ENCODE measurements around the gene LGALS7. TPM values are rescaled to one million over a fixed set of nuclear protein-coding genes. Genes with fewer than 3 reads are reported as not detected.

Gene LGALS7
- total RNA-seq, 4 donors from 2014 or later, result not detected

GRCh38 chr19:38721496-38721895 lies 51.8 kb downstream of the LGALS7 start:
- WGBS, result 94% methylated on average over 18 of the region's 20 CpGs
- H3K36me3 ChIP-seq, result peaks cover 86 to 100% (median 99%) of the 10 kb centered on the region in 4 donors
- H3K9me3 ChIP-seq, result no peaks in the 10 kb centered on the region
- DNase-seq (ENCODE audit: extremely low spot score), result no peak
- intact Hi-C loops (cut with DNase I), result no loop called here
- no peak overlapping the region for H3K4me3 ChIP-seq
- H3K4me1 ChIP-seq, result peaks cover 54 to 66% (median 62%) of the 10 kb centered on the region in 4 donors
- TF ChIP-seq POLR2AphosphoS5 (IDR thresholded peaks at IDR 0.05) (no peak), EP300 (IDR thresholded peaks at IDR 0.05) (no peak), CTCF (IDR thresholded peaks at IDR 0.05) (no peak), POLR2A (IDR thresholded peaks at IDR 0.05; ENCODE audit: low read depth) (no peak)
- H3K27ac ChIP-seq (replicated peaks in 1 of 4), result peak overlapping the region; percentile 74 to 98 (median 76)
- H3K27me3 ChIP-seq, result no peaks in the 10 kb centered on the region

Small RNAs within 50 kb of the gene (small RNA-seq; reads per million reads assigned to genes)
- 0 reads per million in 3 donors for gene RNU6-140P

Other genes with a start within 250 kb of the LGALS7 start
- 1 to 10 TPM; 1.2 to 4.5 (median 3.1) TPM for gene MAP4K1, start 155.6 kb downstream of the LGALS7 start, total RNA-seq
- gene EIF3K, start 154.3 kb downstream of the LGALS7 start, total RNA-seq, result 100 to 1,000 TPM; 333 to 570 (median 446) TPM
- 100 to 1,000 TPM; 416 to 816 (median 598) TPM for gene ACTN4, start 125.9 kb downstream of the LGALS7 start, total RNA-seq
- gene CAPN12, start 29.0 kb downstream of the LGALS7 start, total RNA-seq, result 1 to 10 TPM in 3 of 4 donors, under 1 TPM in 1; 0.83 to 2.1 (median 1.6) TPM
- not detected for gene LGALS7B, start 15.7 kb upstream of the LGALS7 start, total RNA-seq
- gene LGALS4, start 39.4 kb upstream of the LGALS7 start, total RNA-seq, result 1 to 10 TPM in 1 of 4 donors, under 1 TPM in 2, not detected in 1; 0.42 to 2.9 (median 0.50) TPM
- 100 to 1,000 TPM; 117 to 188 (median 155) TPM for gene ECH1, start 58.3 kb upstream of the LGALS7 start, total RNA-seq
- 100 to 1,000 TPM; 126 to 202 (median 180) TPM for gene HNRNPL, start 76.5 kb upstream of the LGALS7 start, total RNA-seq
- 10 to 100 TPM in 1 of 4 donors, 1 to 10 TPM in 3; 4.6 to 10.4 (median 6.6) TPM for gene RINL, start 104.8 kb upstream of the LGALS7 start, total RNA-seq
- gene SIRT2, start 126.1 kb upstream of the LGALS7 start, total RNA-seq, result 100 to 1,000 TPM in 1 of 4 donors, 10 to 100 TPM in 3; 72.7 to 114 (median 95.0) TPM
- 10 to 100 TPM; 24.1 to 39.4 (median 35.8) TPM for gene NFKBIB, start 126.5 kb upstream of the LGALS7 start, total RNA-seq
- gene CCER2, start 138.7 kb upstream of the LGALS7 start, total RNA-seq, result under 1 TPM in 1 of 4 donors, not detected in 3; 0.50 TPM
- gene SARS2, start 157.2 kb upstream of the LGALS7 start, total RNA-seq, result 10 to 100 TPM in 2 of 4 donors, 1 to 10 TPM in 2; 6.8 to 14.6 (median 9.1) TPM
- 10 to 100 TPM; 18.0 to 33.2 (median 27.3) TPM for gene MRPS12, start 157.4 kb upstream of the LGALS7 start, total RNA-seq
- gene FBXO17, start 202.2 kb upstream of the LGALS7 start, total RNA-seq, result 10 to 100 TPM; 24.9 to 47.8 (median 34.8) TPM